ENCODE data around the gene MPV17L.

Gene MPV17L

DNA sequence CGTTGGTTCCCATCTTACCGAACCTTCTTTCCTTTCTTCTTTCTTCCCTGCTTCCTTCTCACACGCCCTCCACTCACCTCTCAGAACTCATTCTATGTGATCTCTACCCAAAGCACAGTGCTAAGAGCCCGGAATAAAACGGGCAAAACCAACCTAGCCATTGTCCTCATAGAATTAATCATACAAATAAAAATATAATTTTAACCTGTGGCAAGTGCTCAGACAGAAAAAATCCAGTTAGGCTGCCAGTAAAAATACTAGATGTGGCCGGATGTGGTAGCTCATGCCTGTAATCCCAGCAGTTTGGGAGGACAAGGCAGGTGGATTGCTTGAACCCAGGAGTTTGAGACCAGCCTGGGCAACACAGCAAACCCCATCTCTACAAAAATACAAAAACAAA is 65.8 kb downstream of the MPV17L start:
- no peak for DNase-seq (ENCODE audit: low read depth)
- TF ChIP-seq, protein P1, sequence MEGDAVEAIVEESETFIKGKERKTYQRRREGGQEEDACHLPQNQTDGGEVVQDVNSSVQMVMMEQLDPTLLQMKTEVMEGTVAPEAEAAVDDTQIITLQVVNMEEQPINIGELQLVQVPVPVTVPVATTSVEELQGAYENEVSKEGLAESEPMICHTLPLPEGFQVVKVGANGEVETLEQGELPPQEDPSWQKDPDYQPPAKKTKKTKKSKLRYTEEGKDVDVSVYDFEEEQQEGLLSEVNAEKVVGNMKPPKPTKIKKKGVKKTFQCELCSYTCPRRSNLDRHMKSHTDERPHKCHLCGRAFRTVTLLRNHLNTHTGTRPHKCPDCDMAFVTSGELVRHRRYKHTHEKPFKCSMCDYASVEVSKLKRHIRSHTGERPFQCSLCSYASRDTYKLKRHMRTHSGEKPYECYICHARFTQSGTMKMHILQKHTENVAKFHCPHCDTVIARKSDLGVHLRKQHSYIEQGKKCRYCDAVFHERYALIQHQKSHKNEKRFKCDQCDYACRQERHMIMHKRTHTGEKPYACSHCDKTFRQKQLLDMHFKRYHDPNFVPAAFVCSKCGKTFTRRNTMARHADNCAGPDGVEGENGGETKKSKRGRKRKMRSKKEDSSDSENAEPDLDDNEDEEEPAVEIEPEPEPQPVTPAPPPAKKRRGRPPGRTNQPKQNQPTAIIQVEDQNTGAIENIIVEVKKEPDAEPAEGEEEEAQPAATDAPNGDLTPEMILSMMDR (conservative IDR thresholded peaks at IDR 0.05; ENCODE audit: low read depth, low read length), result no peak
- H3K4me3 ChIP-seq (ENCODE audit: low read depth, low read length), result no peak overlapping the region
